Liver (tissue), 9 donors: ENCODE results near the gene SAE1. TPM values are rescaled to one million over a fixed set of nuclear protein-coding genes. Genes with fewer than 3 reads are reported as not detected.

Experiments used
- DNase-seq: peaks from one replicate; pipeline ENCODE4 v3.0.0-alpha.2; 2017; ENCODE audit warnings: low spot score
- H3K27ac ChIP-seq, 2 donors: one replicate each; pipeline ENCODE4 v1.7.0; 2013; ENCODE audit warnings: inconsistent platforms in 2 of 2, low read length in 2 of 2, control low read depth in 1 of 2, low read depth in 1 of 2, mild to moderate bottlenecking in 1 of 2
- H3K27me3 ChIP-seq, 4 donors: one replicate each; pipeline versions ENCODE4 v1.6.1 to v1.7.0; 2013; ENCODE audit warnings: low read length in 3 of 4, inconsistent platforms in 1 of 4, mild to moderate bottlenecking in 1 of 4, moderate library complexity in 1 of 4; ENCODE audit not compliant: control insufficient read depth in 4 of 4, insufficient read depth in 4 of 4
- H3K36me3 ChIP-seq, 4 donors: one replicate each; pipeline versions ENCODE4 v1.6.1 to v1.7.0; 2013; ENCODE audit warnings: low read length in 3 of 4, mild to moderate bottlenecking in 3 of 4, low read depth in 1 of 4, moderate library complexity in 1 of 4; ENCODE audit not compliant: control insufficient read depth in 4 of 4, insufficient read depth in 3 of 4
- H3K4me1 ChIP-seq, 4 donors: one replicate each; pipeline versions ENCODE4 v1.6.1 to v1.7.0; 2013; ENCODE audit warnings: low read length in 3 of 4, mild to moderate bottlenecking in 3 of 4, moderate library complexity in 1 of 4; ENCODE audit not compliant: control insufficient read depth in 4 of 4, insufficient read depth in 4 of 4
- H3K4me3 ChIP-seq, 3 donors: one replicate each; pipeline versions ENCODE4 v1.6.1 to v1.7.0; 2013; ENCODE audit warnings: low read length in 3 of 3, control low read depth in 1 of 3, low read depth in 1 of 3, mild to moderate bottlenecking in 1 of 3
- H3K9ac ChIP-seq, 2 donors: one replicate each; pipeline ENCODE4 v1.7.0; 2013; ENCODE audit warnings: low read length in 2 of 2, mild to moderate bottlenecking in 2 of 2, moderate library complexity in 2 of 2, control low read depth in 1 of 2, low read depth in 1 of 2
- H3K9me3 ChIP-seq, 4 donors: one replicate each; pipeline versions ENCODE4 v1.6.1 to v1.7.0; 2013; ENCODE audit warnings: low read length in 3 of 4; ENCODE audit not compliant: control insufficient read depth in 4 of 4
- ATF3 ChIP-seq: IDR thresholded peaks from 2 replicates; pipeline ENCODE4 v1.6.1; 2016; ENCODE audit warnings: antibody characterized with exemption
- CTCF ChIP-seq: fragments of 150-350 bp; IDR thresholded peaks from 2 replicates; pipeline ENCODE4 v1.5.1; 2017; ENCODE audit warnings: improper control_type of control experiment, low read depth, low read length; ENCODE audit not compliant: missing input control
- EGR1 ChIP-seq, 2 donors: IDR thresholded peaks; 2 replicates each; pipeline ENCODE4 v1.6.1; 2016 to 2018; ENCODE audit warnings: antibody characterized with exemption in 2 of 2, low read depth in 2 of 2
- FOXA1 ChIP-seq: IDR thresholded peaks from 2 replicates; pipeline ENCODE4 v1.6.1; 2016; ENCODE audit warnings: antibody characterized with exemption
- FOXA2 ChIP-seq: IDR thresholded peaks from 2 replicates; pipeline ENCODE4 v1.6.1; 2016; ENCODE audit warnings: antibody characterized with exemption
- GABPA ChIP-seq, 2 donors: IDR thresholded peaks in 1 of 2; conservative IDR thresholded peaks in 1 of 2; 2 replicates each; pipeline ENCODE4 v1.6.1; 2016; ENCODE audit warnings: antibody characterized with exemption in 2 of 2, mild to moderate bottlenecking in 1 of 2, moderate library complexity in 1 of 2
- HNF4A ChIP-seq, 2 donors: conservative IDR thresholded peaks; 2 replicates each; pipeline ENCODE4 v1.6.1; 2016; ENCODE audit warnings: antibody characterized with exemption in 2 of 2, mild to moderate bottlenecking in 2 of 2
- JUND ChIP-seq, 2 donors: IDR thresholded peaks; 2 replicates each; pipeline ENCODE4 v1.6.1; 2016; ENCODE audit warnings: antibody characterized with exemption in 2 of 2
- MAX ChIP-seq: IDR thresholded peaks from 2 replicates; pipeline ENCODE4 v1.6.1; 2016; ENCODE audit warnings: antibody characterized with exemption
- NR2F2 ChIP-seq: IDR thresholded peaks from 2 replicates; pipeline ENCODE4 v1.6.1; 2016; ENCODE audit warnings: antibody characterized with exemption
- RAD21 ChIP-seq, 2 donors: IDR thresholded peaks; 2 replicates each; pipeline ENCODE4 v1.6.1; 2016; ENCODE audit warnings: antibody characterized with exemption in 2 of 2, mild to moderate bottlenecking in 2 of 2
- REST ChIP-seq: IDR thresholded peaks from 2 replicates; pipeline ENCODE4 v1.6.1; 2016; ENCODE audit warnings: antibody characterized with exemption, mild to moderate bottlenecking
- RXRA ChIP-seq, 2 donors: IDR thresholded peaks; 2 replicates each; pipeline ENCODE4 v1.6.1; 2017 to 2018; ENCODE audit warnings: antibody characterized with exemption in 2 of 2, mild to moderate bottlenecking in 1 of 2
- TAF1 ChIP-seq: conservative IDR thresholded peaks from 2 replicates; pipeline ENCODE4 v1.6.1; 2016; ENCODE audit warnings: antibody characterized with exemption, mild to moderate bottlenecking
- YY1 ChIP-seq: IDR thresholded peaks from 2 replicates; pipeline ENCODE4 v1.6.1; 2016; ENCODE audit warnings: antibody characterized with exemption, mild to moderate bottlenecking
- ZBTB33 ChIP-seq: IDR thresholded peaks from 2 replicates; pipeline ENCODE4 v1.6.1; 2016; ENCODE audit warnings: antibody characterized with exemption
- WGBS: extraction: QIAGEN DNeasy Blood & Tissue Kit; methylation state at CpG from one replicate; pipeline ENCODE4 v1.1.7; 2013; 5-methylcytosine and 5-hydroxymethylcytosine counted together
- polyA plus RNA-seq, 2 donors: library from polyadenylated mRNA; stranded (reverse) in 1 of 2; unstranded in 1 of 2; fragments of 200-250 nt in 1 of 2; fragments of >200 nt in 1 of 2; fragmentation: Nextera tagmentation in 1 of 2; extraction: Ambion mirVana in 1 of 2; gene quantifications; one replicate each; pipeline versions ENCODE4 v1.2.1 to v1.2.3, GENCODE V29; 2013 to 2015
- total RNA-seq, 2 donors: library from RNA; depleted of rRNA; stranded (reverse); fragments of >200 nt; gene quantifications; one replicate each; pipeline ENCODE4 v1.2.3, GENCODE V29; 2014
- donor health status: healthy.
- donor health status: healthy.
- donor health status: healthy.
- donor health status: healthy.
- donor health status: healthy.

Gene SAE1
- total and polyA plus RNA-seq, 4 donors, result 19.0 to 31.8 (median 27.0) TPM

- no peak for DNase-seq
- H3K4me3 ChIP-seq, result no peak overlapping the region
- WGBS, result 89% methylated on average over 13 of the region's 13 CpGs
- no peak overlapping the region for H3K27ac ChIP-seq
- peaks cover 0 to 24% (median 8%) of the 10 kb centered on the region in 4 donors for H3K36me3 ChIP-seq
- H3K4me1 ChIP-seq, result no peaks in the 10 kb centered on the region
- no peak overlapping the region for H3K9ac ChIP-seq
- H3K9me3 ChIP-seq, result no peaks in the 10 kb centered on the region
- no peaks in the 10 kb centered on the region for H3K27me3 ChIP-seq
- TF ChIP-seq RAD21 (IDR thresholded peaks at IDR 0.05) (no peak), JUND (IDR thresholded peaks at IDR 0.05) (no peak), YY1 (no peak), RXRA (IDR thresholded peaks at IDR 0.05) (no peak), MAX (no peak), FOXA1 (no peak), ATF3 (no peak), EGR1 (IDR thresholded peaks at IDR 0.05; ENCODE audit: low read depth in 2 of 2) (no peak), ZBTB33 (no peak), TAF1 (no peak), FOXA2 (no peak), GABPA (IDR thresholded peaks at IDR 0.05 in 1 of 2, conservative IDR thresholded peaks at IDR 0.05 in 1 of 2) (no peak), CTCF (no peak), HNF4A (conservative IDR thresholded peaks at IDR 0.05) (no peak), REST (no peak), NR2F2 (no peak)
These were observed 78.9 kb downstream of the SAE1 start for GRCh38 chr19:47209319-47210179.
